Gastroesophageal sphincter (tissue), 4 donors: ENCODE data around the gene COX7A2. TPM values are rescaled to one million over a fixed set of nuclear protein-coding genes. Genes with fewer than 3 reads are reported as not detected.

Experiments
- ATAC-seq: fragments of 150-250 bp; one replicate; pipeline ENCODE4 v1.9.1; 2016; ENCODE audit warnings: mild to moderate bottlenecking, moderate library complexity
- H3K27ac ChIP-seq, 4 donors: fragments of 200-600 bp; sonication (generic) in 3 of 4; 1 replicate in 3 of 4; 2 replicates in 1 of 4; pipeline ENCODE4 v1.5.1; 2016 to 2019
- H3K27me3 ChIP-seq: fragments of 200-600 bp; sonication (generic); one replicate; pipeline ENCODE4 v1.5.1; 2019
- H3K36me3 ChIP-seq, 2 donors: fragments of 200-600 bp; sonication (generic); one replicate each; pipeline ENCODE4 v1.5.1; 2019; ENCODE audit warnings: control low read depth in 1 of 2
- H3K4me1 ChIP-seq, 3 donors: fragments of 200-600 bp; sonication (generic); 1 replicate in 2 of 3; 2 replicates in 1 of 3; pipeline ENCODE4 v1.5.1; 2016 to 2019; ENCODE audit warnings: control low read depth in 2 of 3
- H3K4me3 ChIP-seq, 2 donors: fragments of 200-600 bp; sonication (generic); one replicate each; pipeline ENCODE4 v1.5.1; 2019; ENCODE audit warnings: mild to moderate bottlenecking in 1 of 2, moderate library complexity in 1 of 2
- H3K9me3 ChIP-seq, 3 donors: fragments of 200-600 bp; sonication (generic); one replicate each; pipeline ENCODE4 v1.5.1; 2017 to 2019; ENCODE audit warnings: control low read depth in 2 of 3
- CTCF ChIP-seq, 4 experiments: fragments of 200-600 bp in 2 of 4; fragments of 450-650 bp in 2 of 4; sonication (generic) in 1 of 4; IDR thresholded peaks; one replicate each; pipeline ENCODE4 v1.5.1; 2017 to 2019; ENCODE audit warnings: antibody characterized with exemption in 4 of 4, mild to moderate bottlenecking in 2 of 4, moderate library complexity in 2 of 4
- EP300 ChIP-seq: sonication (generic); formaldehyde crosslinking; IDR thresholded peaks from one replicate; pipeline ENCODE4 v1.6.1; 2017; ENCODE audit warnings: antibody characterized with exemption, mild to moderate bottlenecking
- POLR2A ChIP-seq, 2 donors: fragments of 450-650 bp; IDR thresholded peaks; one replicate each; pipeline ENCODE4 v1.6.1; 2017; ENCODE audit warnings: antibody characterized with exemption in 2 of 2, mild to moderate bottlenecking in 2 of 2, moderate library complexity in 1 of 2
- POLR2AphosphoS5 ChIP-seq: sonication (generic); formaldehyde crosslinking; IDR thresholded peaks from one replicate; pipeline ENCODE4 v1.6.1; 2017; ENCODE audit warnings: antibody characterized with exemption
- WGBS, 2 donors: methylation state at CpG; one replicate each; pipeline ENCODE4 v1.1.5; 2018; ENCODE audit warnings: low coverage in 1 of 2; 5-methylcytosine and 5-hydroxymethylcytosine counted together
- total RNA-seq, 4 donors: library from RNA; depleted of rRNA; stranded (reverse); fragments of >200 nt; gene quantifications; one replicate each; pipeline ENCODE4 v1.1.0, GENCODE V29; 2016

Gene COX7A2
- 100 to 1,000 TPM; 148 to 764 (median 376) TPM for total RNA-seq

GRCh38 chr6:75243333-75244062 lies at the start of gene COX7A2:
Gene COX7A2 (minus strand): TSS chr6:75243801. CDS start chr6:75243734, 67 bp downstream.
- 1 to 2% methylated on average over 19 to 28 of the region's 36 CpGs for WGBS, 2 donors

GRCh38 chr6:75292555-75292954 lies 49.0 kb upstream of the COX7A2 start:
- Histone ChIP-seq H3K27me3 (no peaks in the 10 kb centered on the region), H3K36me3 (no peaks in the 10 kb centered on the region), H3K4me3 (no peak overlapping the region), H3K4me1 (peaks cover 0 to 27% (median 0%) of the 10 kb centered on the region in 3 donors), H3K27ac (peak overlapping the region in 1 of 4 donors; percentile 28), H3K9me3 (no peaks in the 10 kb centered on the region)
- no peak for ATAC-seq
- WGBS, 2 donors: 76 to 100% methylated on average over 2 of the region's 2 CpGs
- TF ChIP-seq EP300: no peak
- no peak for TF ChIP-seq CTCF (IDR thresholded peaks at IDR 0.05)
- TF ChIP-seq POLR2A (IDR thresholded peaks at IDR 0.05): no peak
- no peak for TF ChIP-seq POLR2AphosphoS5

More at GRCh38 chr6:75243333-75244062, at the start of gene COX7A2:
- ATAC-seq: peak; percentile 99
- Histone ChIP-seq H3K36me3 (peaks cover 0 to 26% of the 10 kb centered on the region in 2 donors), H3K4me1 (peaks cover 0 to 37% (median 10%) of the 10 kb centered on the region in 3 donors), H3K4me3 (peak within 1 kb of the TSS; percentile 78 to 80), H3K27ac (peak within 1 kb of the TSS; percentile 86 to 96 (median 90)), H3K27me3 (no peaks in the 10 kb centered on the region), H3K9me3 (no peaks in the 10 kb centered on the region)
- TF ChIP-seq EP300 (no peak), POLR2AphosphoS5 (peak; percentile 84), CTCF (IDR thresholded peaks at IDR 0.05) (no peak), POLR2A (IDR thresholded peaks at IDR 0.05) (peak; percentile 50 to 77)

- 79 to 81% methylated on average over 1 of the region's 1 CpG for WGBS, 2 donors
These were observed 48.1 kb upstream of the COX7A2 start for GRCh38 chr6:75291744-75292143.

GRCh38 chr6:75291331-75291730 lies 47.7 kb upstream of the COX7A2 start:
- H3K27me3 ChIP-seq: no peaks in the 10 kb centered on the region
- H3K9me3 ChIP-seq: no peaks in the 10 kb centered on the region
- no peaks in the 10 kb centered on the region for H3K36me3 ChIP-seq
- H3K27ac ChIP-seq: peak overlapping the region in 2 of 4 donors; percentile 34 to 38
- TF ChIP-seq CTCF (IDR thresholded peaks at IDR 0.05) (no peak), POLR2A (IDR thresholded peaks at IDR 0.05) (no peak), EP300 (no peak), POLR2AphosphoS5 (no peak)
- no peak for ATAC-seq
- H3K4me3 ChIP-seq: no peak overlapping the region
- WGBS, 2 donors: 58 to 77% methylated on average over 1 to 2 of the region's 2 CpGs
- H3K4me1 ChIP-seq: peaks cover 0 to 31% (median 0%) of the 10 kb centered on the region in 3 donors

More at GRCh38 chr6:75291744-75292143, 48.1 kb upstream of the COX7A2 start:
- no peaks in the 10 kb centered on the region for H3K27me3 ChIP-seq
- H3K4me3 ChIP-seq: no peak overlapping the region
- no peaks in the 10 kb centered on the region for H3K9me3 ChIP-seq
- TF ChIP-seq POLR2A (IDR thresholded peaks at IDR 0.05): no peak
- no peak for TF ChIP-seq CTCF (IDR thresholded peaks at IDR 0.05)
- TF ChIP-seq POLR2AphosphoS5: no peak
- TF ChIP-seq EP300: no peak
- no peak for ATAC-seq
- peaks cover 0 to 27% (median 0%) of the 10 kb centered on the region in 3 donors for H3K4me1 ChIP-seq
- H3K27ac ChIP-seq: peak overlapping the region in 1 of 4 donors; percentile 38
- H3K36me3 ChIP-seq: no peaks in the 10 kb centered on the region
